Omental fat pad (tissue), 4 donors: ENCODE data around the gene PALMD. TPM values are rescaled to one million over a fixed set of nuclear protein-coding genes. Genes with fewer than 3 reads are reported as not detected.

ENCODE experiments used
- ATAC-seq: fragments of 150-250 bp; one replicate; pipeline ENCODE4 v1.9.1; 2016; ENCODE audit warnings: mild to moderate bottlenecking, moderate library complexity; ENCODE audit not compliant: low FRiP score
- DNase-seq: peaks from one replicate; pipeline ENCODE4 v3.0.0-alpha.2; 2019; ENCODE audit warnings: low spot score
- CTCF ChIP-seq, 3 donors: fragments of 450-650 bp; IDR thresholded peaks; one replicate each; pipeline ENCODE4 v1.5.1; 2016 to 2017; ENCODE audit warnings: antibody characterized with exemption in 3 of 3, mild to moderate bottlenecking in 3 of 3, moderate library complexity in 2 of 3
- total RNA-seq, 4 donors: library from RNA; depleted of rRNA; stranded (reverse); fragments of >200 nt; gene quantifications; one replicate each; pipeline ENCODE4 v1.1.0, GENCODE V29; 2016

PALMD gene
- total RNA-seq, 4 donors from 2014 or later = 86.2 to 235 (median 136) TPM

- TF ChIP-seq CTCF (IDR thresholded peaks at IDR 0.05) = no peak
- DNase-seq = no peak
- no peak for ATAC-seq
Observed at GRCh38 chr1:99602404-99602969, 43.4 kb upstream of the PALMD start.

GRCh38 chr1:99603699-99604560, 42.0 kb upstream of the PALMD start:
- no peak for ATAC-seq
- TF ChIP-seq CTCF (IDR thresholded peaks at IDR 0.05) = no peak
- no peak for DNase-seq

- ATAC-seq (no peak), DNase-seq (no peak)
- TF ChIP-seq CTCF (IDR thresholded peaks at IDR 0.05) = no peak
Observed at GRCh38 chr1:99606306-99606705, 39.6 kb upstream of the PALMD start.

DNA sequence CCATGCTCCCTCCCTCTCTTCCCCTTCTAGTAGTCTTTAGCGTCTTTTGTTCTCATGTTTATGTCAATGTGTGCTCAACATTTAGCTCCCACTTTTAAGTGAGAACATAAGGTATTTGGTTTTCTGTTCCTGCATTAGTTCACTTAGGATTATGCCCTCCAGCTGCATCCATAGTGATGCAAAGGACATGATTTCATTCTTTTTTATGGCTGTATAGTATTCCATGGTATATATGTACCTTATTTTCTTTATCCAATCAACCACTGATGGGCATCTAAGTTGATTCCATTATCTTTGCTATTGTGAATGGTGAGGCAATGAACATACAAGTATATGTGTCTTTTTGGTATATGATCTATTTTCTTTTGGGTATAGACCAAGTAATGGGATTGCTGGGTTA, 38.3 kb upstream of the PALMD start:
- ATAC-seq (no peak), DNase-seq (no peak)

GRCh38 chr1:99608058-99608457, 37.9 kb upstream of the PALMD start:
- ATAC-seq = no peak
- no peak for DNase-seq
- TF ChIP-seq CTCF (IDR thresholded peaks at IDR 0.05) = no peak

More for the DNA sequence above, 38.3 kb upstream of the PALMD start:
- TF ChIP-seq CTCF (IDR thresholded peaks at IDR 0.05) = no peak

DNA sequence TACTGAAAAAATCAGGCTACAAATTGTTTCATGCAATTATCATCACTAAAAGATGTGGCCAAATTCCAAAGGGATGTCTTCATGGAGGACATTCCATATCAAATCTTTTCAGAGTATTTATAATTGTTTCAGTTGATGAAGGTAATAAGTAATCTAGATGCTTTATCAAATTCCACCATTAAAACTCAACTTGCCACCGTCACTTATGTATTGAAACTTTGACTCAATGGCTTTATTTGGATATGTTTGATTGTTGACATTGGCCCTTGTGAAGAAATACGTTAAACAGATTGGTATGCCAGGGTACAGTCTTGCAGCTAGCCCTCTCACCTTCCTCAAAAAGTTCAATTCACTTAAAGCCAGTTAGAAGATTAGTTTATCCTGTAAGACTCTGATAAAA, 32.2 kb upstream of the PALMD start:
- TF ChIP-seq CTCF (IDR thresholded peaks at IDR 0.05) = no peak
- no peak for ATAC-seq

GRCh38 chr1:99614728-99615127, 31.2 kb upstream of the PALMD start:
- ATAC-seq (no peak), DNase-seq (no peak)
- no peak for TF ChIP-seq CTCF (IDR thresholded peaks at IDR 0.05)

More for the DNA sequence above, 32.2 kb upstream of the PALMD start:
- no peak for DNase-seq
